Fibroblast of mammary gland (primary cell): Measurements from ENCODE around the gene SLC25A12.

Source experiments
- DNase-seq: peaks from one replicate; pipeline ENCODE4 v3.0.0-alpha.2; 2010; ENCODE audit warnings: low read depth
- H3K4me3 ChIP-seq: 2 replicates; pipeline ENCODE4 v1.5.1; 2011; ENCODE audit warnings: low read depth, mild to moderate bottlenecking, low read length, moderate library complexity; ENCODE audit not compliant: control insufficient read depth
- CTCF ChIP-seq: conservative IDR thresholded peaks from 2 replicates; pipeline ENCODE4 v1.5.1; 2011; ENCODE audit warnings: low read depth, low read length, inconsistent platforms; ENCODE audit not compliant: control insufficient read depth, insufficient read depth

SLC25A12 gene

GRCh38 chr2:171893824-171894611 is at the start of gene SLC25A12:
Gene SLC25A12 (minus strand): TSS chr2:171894244. CDS start chr2:171894214, 30 bp downstream.
- H3K4me3 ChIP-seq: peak within 1 kb of the TSS; percentile 97
- DNase-seq: peak; percentile 68
- no peak for TF ChIP-seq CTCF

GRCh38 chr2:171941316-171941699 is 47.3 kb upstream of the SLC25A12 start:
- no peak for TF ChIP-seq CTCF

GRCh38 chr2:171939743-171940071 is 45.7 kb upstream of the SLC25A12 start:
- no peak for DNase-seq
- TF ChIP-seq CTCF: no peak
- H3K4me3 ChIP-seq: no peak overlapping the region

More at GRCh38 chr2:171941316-171941699, 47.3 kb upstream of the SLC25A12 start:
- H3K4me3 ChIP-seq: no peak overlapping the region
- no peak for DNase-seq

GRCh38 chr2:171939058-171939742 is 45.2 kb upstream of the SLC25A12 start:
- no peak for DNase-seq
- no peak overlapping the region for H3K4me3 ChIP-seq
- no peak for TF ChIP-seq CTCF

- H3K4me3 ChIP-seq: no peak overlapping the region
- no peak for DNase-seq
- no peak for TF ChIP-seq CTCF
These were observed 36.3 kb upstream of the SLC25A12 start for GRCh38 chr2:171930385-171930784.

- no peak overlapping the region for H3K4me3 ChIP-seq
- no peak for DNase-seq
These were observed 30.3 kb upstream of the SLC25A12 start for GRCh38 chr2:171924170-171924942.

More at GRCh38 chr2:171924170-171924942, 30.3 kb upstream of the SLC25A12 start:
- no peak for TF ChIP-seq CTCF
